NCI-H82 treated with DMSO at 0.1 percent for 48 hours (cell line): Measurements from ENCODE around the gene F2RL3.
"Not testable (repeated sequence)": the region's sequence is repeated elsewhere in the genome, so short reads cannot be mapped to it uniquely, and the experiment has no call there.

Experiments used
- DNase-seq: peaks from one replicate; lab custom pipeline; 2025; ENCODE audit not compliant: unreplicated experiment; lab: John Stamatoyannopoulos, UW

The F2RL3 gene

DNA sequence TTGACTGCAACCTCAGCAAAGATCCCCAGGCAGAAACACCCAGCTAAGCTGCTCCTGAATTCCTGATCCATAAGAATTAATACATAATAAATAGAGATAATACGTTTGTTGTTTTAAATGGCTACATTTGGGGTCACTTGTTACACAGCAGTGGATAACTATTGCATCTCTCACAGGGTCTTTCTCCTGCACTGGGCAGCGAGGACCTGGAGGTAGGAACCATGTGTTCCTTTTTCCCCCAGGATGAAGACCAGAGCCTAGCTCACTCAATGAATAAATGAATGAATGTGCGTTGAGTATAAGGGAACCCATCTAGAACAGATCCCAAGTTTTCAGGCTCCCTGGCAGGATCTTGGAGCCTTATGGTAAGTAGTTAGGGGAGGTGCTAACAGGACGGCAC lies 30.7 kb downstream of the F2RL3 start:
- DNase-seq, result no peak

DNA sequence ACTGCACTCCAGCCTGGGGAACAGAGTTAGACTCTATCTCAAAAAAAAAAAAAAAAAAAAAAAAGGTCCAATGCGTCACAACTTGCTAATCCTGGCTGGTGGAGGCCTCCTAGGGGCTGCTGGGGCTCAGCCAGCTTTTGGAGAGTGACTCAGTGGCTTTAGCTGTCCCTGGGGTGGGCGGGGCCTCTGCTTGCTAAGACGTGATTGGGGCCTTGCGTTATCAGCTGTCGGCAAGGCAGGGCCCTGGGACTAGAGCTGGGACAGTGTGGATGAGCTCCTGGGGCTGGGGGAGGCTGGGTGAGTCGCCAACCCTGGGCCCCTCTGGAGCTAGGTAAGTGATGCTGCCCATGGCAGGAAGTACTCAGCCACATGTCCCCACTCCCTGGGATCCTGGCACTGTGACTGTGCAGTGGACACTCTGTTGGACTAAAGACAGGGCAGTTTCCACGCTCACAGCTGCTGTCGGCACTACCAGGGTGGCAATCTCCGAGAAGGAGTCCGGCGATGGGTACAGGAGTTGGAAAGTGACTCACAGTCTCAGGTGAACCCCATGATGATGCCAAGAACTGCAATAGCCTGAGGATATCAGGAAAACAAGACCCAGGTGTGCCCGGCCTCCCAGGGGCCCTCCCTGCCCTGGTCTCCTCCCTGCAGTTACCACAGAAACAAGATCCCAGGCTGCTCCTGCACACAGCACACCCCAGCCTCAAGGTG lies 32.2 kb downstream of the F2RL3 start:
- no peak for DNase-seq

DNA sequence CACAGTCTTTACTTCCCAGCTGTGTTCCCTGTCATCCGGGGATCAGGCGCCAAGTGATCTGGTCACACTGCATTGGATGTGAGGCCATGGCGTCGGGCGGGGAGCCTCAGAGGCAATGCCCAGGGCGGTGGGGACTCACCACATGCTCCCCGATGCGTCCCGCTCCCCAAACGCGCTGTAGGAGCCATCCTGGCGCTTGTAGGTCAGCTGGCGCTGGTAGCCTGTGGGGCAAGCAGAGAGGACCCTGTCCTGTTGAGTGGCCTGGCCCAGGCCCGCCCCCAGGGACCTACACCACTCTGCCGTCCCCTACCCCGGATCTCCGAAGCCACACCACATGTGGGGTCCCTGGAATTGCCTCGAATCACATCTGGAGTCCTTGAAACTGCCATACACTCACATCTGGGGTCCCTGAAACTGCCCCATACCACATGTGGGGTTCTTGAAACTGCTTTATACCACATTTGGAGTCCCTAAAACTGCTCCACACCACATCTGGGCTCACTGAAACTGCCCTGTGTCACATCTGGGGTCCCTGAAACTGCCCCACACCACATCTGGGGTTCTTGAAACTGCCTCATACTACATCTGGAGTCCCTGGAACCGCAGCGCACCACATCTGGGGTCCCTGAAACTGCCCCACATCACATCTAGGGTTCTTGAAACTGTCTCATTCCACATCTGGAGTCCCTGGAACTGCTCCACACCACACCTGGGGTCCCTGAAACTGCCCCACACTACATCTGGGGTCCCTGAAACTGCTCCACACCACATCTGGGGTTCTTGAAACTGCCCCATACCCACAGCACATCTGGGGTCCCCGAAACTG lies 33.2 kb downstream of the F2RL3 start:
- no peak for DNase-seq

DNA sequence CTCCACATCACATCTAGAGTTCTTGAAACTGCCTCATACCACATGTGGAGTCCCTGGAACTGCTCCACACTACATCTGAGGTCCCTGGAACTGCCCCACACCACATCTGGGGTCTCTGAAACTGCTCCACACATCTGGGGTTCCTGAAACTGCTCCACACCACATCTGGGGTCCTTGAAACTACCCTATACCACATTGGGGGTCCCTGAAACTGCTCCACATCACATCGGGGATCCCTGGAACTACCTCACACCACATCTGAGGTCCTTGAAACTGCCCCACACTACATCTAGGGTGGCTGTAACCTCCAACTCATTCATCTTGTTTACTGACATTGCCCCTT lies 33.8 kb downstream of the F2RL3 start:
- DNase-seq, result no peak

DNA sequence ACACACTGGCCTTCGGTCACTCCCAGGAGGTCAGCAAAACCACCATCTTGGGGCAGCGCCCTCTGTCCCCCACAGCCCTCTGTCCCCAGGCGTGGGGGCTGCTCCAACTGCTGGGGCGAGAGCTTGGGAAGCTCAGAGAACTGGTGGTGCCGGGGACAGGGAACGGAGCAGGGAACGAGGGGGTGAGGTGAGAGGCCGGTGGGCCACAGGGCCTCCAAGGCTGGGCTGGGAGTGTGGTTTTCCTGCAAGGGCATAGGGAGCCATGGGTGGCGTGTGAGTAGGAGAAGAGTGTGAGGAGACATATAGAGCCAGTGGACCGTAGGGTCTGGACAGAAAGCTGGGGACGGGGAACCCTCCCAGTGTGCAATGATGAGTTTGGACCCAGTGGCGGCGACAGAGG lies 34.1 kb downstream of the F2RL3 start:
- DNase-seq, result no peak

DNA sequence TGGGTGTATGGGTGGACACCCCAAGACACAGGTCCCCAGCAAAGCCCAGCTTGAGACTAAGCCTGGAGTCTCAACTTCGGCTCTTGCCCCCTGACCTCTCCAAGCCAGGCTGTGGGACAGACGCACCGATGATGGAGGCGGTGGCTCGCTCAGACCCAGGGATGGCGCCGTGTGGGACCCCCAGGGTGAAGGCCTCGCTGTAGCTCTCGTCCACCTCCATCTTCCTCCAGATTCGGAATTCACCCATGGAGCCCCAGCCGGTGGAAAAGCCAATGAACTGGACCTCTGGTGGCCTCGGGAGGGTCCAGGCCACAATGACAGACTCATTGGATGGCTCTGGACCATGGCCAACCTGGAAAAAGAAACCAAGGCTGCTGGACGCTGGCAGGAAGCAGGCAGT lies 39.1 kb downstream of the F2RL3 start:
- DNase-seq, result no peak

DNA sequence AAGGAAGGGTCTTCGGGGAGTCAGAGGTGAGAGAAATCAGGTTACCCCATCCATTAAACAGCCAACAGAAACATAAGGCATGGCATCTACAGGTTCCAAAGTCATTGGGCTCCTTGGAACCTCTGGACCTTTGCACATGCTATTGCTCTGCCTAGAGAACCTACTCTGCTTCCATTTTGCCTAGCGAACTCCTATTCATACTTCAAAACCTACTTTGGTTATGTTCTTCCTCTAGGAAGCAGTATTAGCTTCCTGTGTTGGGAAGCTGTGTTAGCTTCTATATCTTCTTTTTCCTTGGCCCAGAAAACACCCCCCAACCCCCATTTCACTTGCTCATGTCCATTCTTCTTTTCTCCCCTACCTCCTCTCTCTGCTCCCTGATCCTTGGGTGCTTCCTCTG lies 39.6 kb downstream of the F2RL3 start:
- no peak for DNase-seq

DNA sequence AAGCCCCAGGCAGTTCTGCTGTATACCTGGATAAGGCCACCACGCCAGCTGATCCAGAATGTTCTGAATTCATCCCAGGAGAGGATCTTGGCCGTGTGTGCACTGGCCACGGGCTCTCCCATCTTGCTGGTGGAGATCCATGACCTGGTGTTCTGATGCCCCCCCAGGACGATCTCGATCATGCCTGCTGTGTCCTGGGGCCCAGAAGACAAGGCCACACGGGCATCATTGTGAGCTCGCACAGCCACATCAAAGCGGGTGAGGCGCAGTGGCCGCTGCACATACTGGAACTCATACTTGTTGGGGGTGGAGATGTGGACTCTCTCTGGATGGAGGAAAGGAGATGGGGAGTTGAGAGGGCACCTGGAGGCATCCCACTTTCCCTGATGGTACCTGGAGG lies 40.1 kb downstream of the F2RL3 start:
- DNase-seq, result no peak

DNA sequence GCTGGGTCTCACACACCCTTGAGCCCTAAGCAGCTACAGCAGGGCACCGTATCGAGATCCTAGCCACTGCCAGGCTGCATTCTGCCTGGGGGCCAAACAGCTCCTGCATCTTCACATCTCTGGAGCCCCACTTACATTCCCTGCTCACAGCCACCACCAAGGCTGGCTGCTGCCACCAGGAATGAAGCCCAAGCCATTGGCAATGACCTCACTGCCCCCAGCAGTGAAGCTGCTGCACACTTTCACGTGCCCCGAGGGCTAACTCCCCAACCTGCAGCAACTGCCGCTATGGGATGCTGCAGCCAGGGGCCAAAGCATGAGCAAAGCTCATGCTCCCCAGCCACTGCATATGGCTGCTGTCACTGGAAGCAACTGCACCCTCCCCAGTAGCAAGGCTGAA lies 42.0 kb downstream of the F2RL3 start:
- no peak for DNase-seq

DNA sequence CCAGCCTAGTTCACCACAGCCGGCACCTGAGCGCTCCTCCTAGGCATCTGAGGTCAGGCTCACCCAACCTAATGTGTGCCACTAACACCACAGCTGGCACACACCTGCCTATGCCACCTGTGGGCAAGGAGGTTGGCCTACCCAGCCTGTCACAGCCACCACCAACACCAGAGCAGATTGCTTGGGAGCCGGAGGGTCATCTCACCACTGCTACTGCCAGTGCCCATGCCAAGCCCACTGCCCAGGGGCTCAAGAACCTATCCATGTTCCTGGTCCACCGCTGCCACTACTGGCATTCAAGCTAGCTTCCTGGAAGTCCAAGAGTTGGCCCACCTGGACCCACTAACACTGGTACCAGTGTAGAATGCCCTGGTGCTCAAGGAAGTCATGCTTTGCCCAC lies 42.5 kb downstream of the F2RL3 start:
- no peak for DNase-seq

DNA sequence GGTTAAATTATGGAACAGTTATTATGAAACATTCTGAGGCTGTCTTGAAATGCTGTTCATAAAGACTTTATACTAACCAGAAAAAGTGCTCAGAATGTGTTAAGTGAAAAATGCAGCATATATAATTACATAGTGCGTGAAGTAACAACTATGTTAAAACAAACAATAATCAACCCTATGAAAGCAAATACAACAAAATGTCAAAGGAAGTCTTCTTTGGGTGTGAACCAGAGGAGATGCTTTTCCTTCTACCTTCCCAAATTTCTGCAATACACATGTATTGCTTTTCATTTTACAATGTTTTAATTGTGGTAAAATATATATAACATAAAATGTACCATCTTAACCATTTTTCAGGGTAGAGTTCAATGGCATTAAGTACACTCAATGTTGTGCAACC lies 45.7 kb downstream of the F2RL3 start:
- no peak for DNase-seq

DNA sequence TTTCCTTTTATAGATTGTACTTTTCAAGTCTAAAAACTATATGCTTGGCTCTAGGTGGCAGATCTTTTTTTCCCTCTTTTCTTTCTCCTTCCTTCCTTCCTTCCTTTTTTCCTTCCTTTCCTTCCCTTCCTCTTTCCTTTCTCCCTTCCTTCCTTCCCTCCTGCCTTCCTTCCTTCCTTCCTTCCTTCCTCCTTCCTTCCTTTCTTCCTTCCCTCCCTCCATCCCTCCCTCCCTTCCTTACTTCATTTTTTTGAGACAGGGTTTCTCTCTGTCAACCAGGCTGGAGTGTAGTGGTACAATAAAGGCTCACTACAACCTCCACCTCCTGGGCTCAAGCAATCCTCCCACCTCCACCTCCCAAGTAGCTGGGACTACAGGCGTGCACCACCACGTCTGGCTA lies 48.1 kb downstream of the F2RL3 start:
- DNase-seq, result no peak

DNA sequence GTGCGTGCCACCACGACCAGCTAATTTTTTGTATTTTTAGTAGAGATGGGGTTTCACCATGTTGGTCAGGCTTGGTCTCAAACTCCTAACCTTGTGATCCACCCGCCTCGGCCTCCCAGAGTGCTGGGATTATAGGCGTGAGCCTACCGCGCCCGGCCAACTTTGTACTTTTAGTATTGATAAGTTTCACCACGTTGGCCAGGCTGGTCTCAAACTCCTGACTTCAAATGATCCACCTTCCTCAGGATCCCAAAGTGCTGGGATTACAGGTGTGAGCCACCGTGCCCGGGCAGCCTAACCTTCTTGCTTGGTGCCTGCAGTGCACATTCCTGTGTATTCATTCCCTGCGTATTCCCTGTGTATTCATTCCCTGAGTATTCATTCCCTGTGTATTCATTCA lies 49.0 kb downstream of the F2RL3 start:
- not testable (repeated sequence) for DNase-seq

DNA sequence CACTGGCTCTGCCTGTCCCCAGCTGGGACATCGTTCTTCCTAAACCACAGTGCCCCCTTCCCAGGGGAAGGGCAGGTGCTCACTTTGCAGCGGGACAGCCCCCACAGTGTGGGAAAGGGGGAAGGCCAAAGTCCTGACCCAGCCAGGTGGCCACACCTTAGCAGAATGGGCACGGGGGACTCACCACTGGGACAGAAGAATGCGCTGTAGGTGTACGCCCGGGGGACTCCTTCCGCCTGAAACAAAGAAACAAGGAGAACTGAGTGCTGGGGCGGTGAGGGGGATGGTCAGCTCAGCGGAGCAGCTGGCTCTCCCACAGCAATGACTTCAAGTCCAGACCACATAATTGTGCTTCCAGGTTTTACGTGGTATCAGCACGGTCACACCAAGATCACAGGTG lies 49.4 kb downstream of the F2RL3 start:
- no peak for DNase-seq

DNA sequence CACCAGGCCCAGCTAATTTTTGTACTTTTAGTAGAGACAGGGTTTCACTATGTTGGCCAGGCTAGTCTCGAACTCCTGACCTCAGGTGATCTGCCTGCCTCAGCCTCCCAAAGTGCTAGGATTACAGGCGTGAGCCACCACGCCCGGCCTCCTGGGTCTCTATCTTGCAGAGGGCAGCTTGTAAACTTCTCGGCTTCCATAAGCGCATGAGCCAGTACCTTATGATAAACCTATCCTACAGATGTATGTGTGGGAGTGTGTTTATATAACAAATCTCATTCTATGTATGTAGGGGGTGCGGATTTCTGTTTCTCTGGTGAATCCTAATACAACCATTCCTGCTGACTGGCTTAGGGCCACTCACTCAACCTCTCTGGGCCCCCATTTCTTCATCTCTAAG lies 51.3 kb downstream of the F2RL3 start:
- not testable (repeated sequence) for DNase-seq

DNA sequence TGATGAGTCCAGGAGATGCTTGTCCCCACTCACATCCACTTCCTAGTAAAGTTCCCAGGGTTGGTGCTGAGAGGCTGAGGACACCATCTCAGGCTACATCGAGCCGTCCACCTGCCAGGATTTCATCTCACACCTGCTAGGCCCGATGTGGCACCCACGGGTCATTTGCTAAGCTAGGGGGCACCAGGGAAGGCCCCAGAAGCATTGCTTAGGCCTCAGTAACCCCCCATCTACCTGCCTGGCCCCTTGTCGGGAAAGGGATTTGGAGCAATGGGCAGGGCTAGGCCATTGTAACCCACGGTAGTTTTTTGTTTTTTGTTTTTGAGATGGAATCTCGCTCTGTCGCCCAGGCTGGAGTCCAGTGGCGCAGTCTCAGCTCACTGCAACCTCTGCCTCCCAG lies 51.8 kb downstream of the F2RL3 start:
- DNase-seq, result no peak
